Measurements from ENCODE around the gene DKC1.
"Not testable (repeated sequence)": the region's sequence is repeated elsewhere in the genome, so short reads cannot be mapped to it uniquely, and the experiment has no call there.

DKC1 gene

GRCh38 chrX:154793084-154793795 lies 30.6 kb downstream of the DKC1 start:
- DNase-seq: no peak

- no peak for DNase-seq
These were observed 32.4 kb downstream of the DKC1 start for GRCh38 chrX:154795016-154795415.

GRCh38 chrX:154797006-154797405 lies 34.3 kb downstream of the DKC1 start:
- no peak for DNase-seq

GRCh38 chrX:154799556-154800348 lies 37.1 kb downstream of the DKC1 start:
- DNase-seq: no peak

GRCh38 chrX:154800478-154801210 lies 38.0 kb downstream of the DKC1 start:
- no peak for DNase-seq

GRCh38 chrX:154802947-154803346 lies 40.3 kb downstream of the DKC1 start:
- DNase-seq: no peak

GRCh38 chrX:154804261-154804956 lies 41.7 kb downstream of the DKC1 start:
- DNase-seq: no peak

- peak; percentile 82 for DNase-seq
These were observed 42.5 kb downstream of the DKC1 start, which contains the start of gene MPP1 for GRCh38 chrX:154804957-154805695. TSS of gene MPP1 (minus strand) at chrX:154805485. CDS start at chrX:154805373, 112 bp downstream.

- no peak for DNase-seq
These were observed 43.0 kb downstream of the DKC1 start for GRCh38 chrX:154805696-154806091.

- DNase-seq: no peak
These were observed 44.3 kb downstream of the DKC1 start for GRCh38 chrX:154806837-154807501.

- no peak for DNase-seq
These were observed 47.4 kb downstream of the DKC1 start for GRCh38 chrX:154809939-154810665.

- DNase-seq: no peak
These were observed 49.9 kb downstream of the DKC1 start for GRCh38 chrX:154812341-154813101.

- no peak for DNase-seq
These were observed 51.1 kb downstream of the DKC1 start for GRCh38 chrX:154813801-154814200.

GRCh38 chrX:154815274-154815818 lies 52.7 kb downstream of the DKC1 start:
- no peak for DNase-seq

- DNase-seq: not testable (repeated sequence)
These were observed 53.7 kb downstream of the DKC1 start for GRCh38 chrX:154816326-154816898.

GRCh38 chrX:154817048-154817618 lies 54.5 kb downstream of the DKC1 start:
- not testable (repeated sequence) for DNase-seq

GRCh38 chrX:154818916-154819770 lies 56.5 kb downstream of the DKC1 start:
- DNase-seq: no peak

GRCh38 chrX:154819771-154820341 lies 57.2 kb downstream of the DKC1 start:
- no peak for DNase-seq

Data from RPMI8226 (cell line).